PC-3 (cell line): Measurements from ENCODE around the gene PDHB.

Experiments used
- EZH2 ChIP-seq: fragments of 300-600 bp; sonication (generic); IDR thresholded peaks from one replicate; pipeline ENCODE4 v1.6.1; 2017; ENCODE audit warnings: antibody characterized with exemption, mild to moderate bottlenecking, low read length; ENCODE audit not compliant: unreplicated experiment
- EZH2phosphoT487 ChIP-seq: fragments of 300-600 bp; sonication (generic); IDR thresholded peaks from 2 replicates; pipeline ENCODE4 v1.6.1; 2018; ENCODE audit warnings: mild to moderate bottlenecking, antibody characterized with exemption, low read length, borderline replicate concordance
- TF ChIP-seq, protein P1 (sequence below): fragments of 300-600 bp; sonication (generic); conservative IDR thresholded peaks from 2 replicates; pipeline ENCODE4 v1.5.1; 2017; ENCODE audit warnings: antibody characterized with exemption, low read depth, mild to moderate bottlenecking, low read length

DNA sequence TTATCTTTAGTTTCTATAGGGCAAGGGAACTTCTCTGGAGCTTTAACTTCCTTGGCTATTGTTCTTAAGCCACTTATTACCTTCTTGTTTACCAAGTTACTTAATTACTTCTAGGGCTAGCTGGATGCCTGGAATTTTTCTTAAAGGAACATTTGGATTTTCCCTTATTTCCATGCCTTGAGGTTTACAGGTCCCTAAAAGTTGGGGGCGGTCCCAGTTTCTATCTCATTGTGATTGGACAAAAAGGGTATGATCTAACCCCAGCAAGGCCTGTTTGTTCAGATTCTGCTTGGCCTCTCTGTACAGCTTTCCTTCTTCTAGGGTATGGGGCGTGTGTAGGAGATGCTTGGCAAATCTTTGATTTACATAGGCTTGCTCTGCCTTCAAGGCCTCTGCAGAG is 17.4 kb downstream of the PDHB start:
- TF ChIP-seq, protein P1, sequence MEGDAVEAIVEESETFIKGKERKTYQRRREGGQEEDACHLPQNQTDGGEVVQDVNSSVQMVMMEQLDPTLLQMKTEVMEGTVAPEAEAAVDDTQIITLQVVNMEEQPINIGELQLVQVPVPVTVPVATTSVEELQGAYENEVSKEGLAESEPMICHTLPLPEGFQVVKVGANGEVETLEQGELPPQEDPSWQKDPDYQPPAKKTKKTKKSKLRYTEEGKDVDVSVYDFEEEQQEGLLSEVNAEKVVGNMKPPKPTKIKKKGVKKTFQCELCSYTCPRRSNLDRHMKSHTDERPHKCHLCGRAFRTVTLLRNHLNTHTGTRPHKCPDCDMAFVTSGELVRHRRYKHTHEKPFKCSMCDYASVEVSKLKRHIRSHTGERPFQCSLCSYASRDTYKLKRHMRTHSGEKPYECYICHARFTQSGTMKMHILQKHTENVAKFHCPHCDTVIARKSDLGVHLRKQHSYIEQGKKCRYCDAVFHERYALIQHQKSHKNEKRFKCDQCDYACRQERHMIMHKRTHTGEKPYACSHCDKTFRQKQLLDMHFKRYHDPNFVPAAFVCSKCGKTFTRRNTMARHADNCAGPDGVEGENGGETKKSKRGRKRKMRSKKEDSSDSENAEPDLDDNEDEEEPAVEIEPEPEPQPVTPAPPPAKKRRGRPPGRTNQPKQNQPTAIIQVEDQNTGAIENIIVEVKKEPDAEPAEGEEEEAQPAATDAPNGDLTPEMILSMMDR = no peak
- no peak for TF ChIP-seq EZH2
- TF ChIP-seq EZH2phosphoT487 = no peak
